Neural crest cell (in vitro differentiated cells): ENCODE data around the gene HNRNPA3. TPM values are rescaled to one million over a fixed set of nuclear protein-coding genes. Genes with fewer than 3 reads are reported as not detected.

Experiments used
- DNase-seq: peaks from one replicate; pipeline ENCODE4 v3.0.0; 2021; ENCODE audit warnings: low read depth, mixed read lengths, low spot score
- H3K27ac Mint-ChIP-seq: one replicate; pipeline ENCODE4 v1.8.0; 2021; ENCODE audit warnings: mild to moderate bottlenecking, mixed read lengths; ENCODE audit not compliant: unreplicated experiment
- H3K27me3 Mint-ChIP-seq: 2 replicates; pipeline ENCODE4 v1.8.0; 2021; ENCODE audit warnings: low read depth, mild to moderate bottlenecking, mixed read lengths
- H3K36me3 Mint-ChIP-seq: 2 replicates; pipeline ENCODE4 v1.8.0; 2021; ENCODE audit warnings: low read depth, mild to moderate bottlenecking, mixed read lengths
- H3K4me1 Mint-ChIP-seq: 2 replicates; pipeline ENCODE4 v1.8.0; 2021; ENCODE audit warnings: mixed read lengths
- H3K4me3 Mint-ChIP-seq: one replicate; pipeline ENCODE4 v1.8.0; 2021; ENCODE audit warnings: mild to moderate bottlenecking, mixed read lengths
- H3K9me3 Mint-ChIP-seq: 2 replicates; pipeline ENCODE4 v1.8.0; 2021; ENCODE audit warnings: mixed read lengths
- total RNA-seq: library from RNA; stranded (reverse); gene quantifications from 2 replicates; pipeline ENCODE4 v1.2.1, GENCODE V29; 2021
- TF ChIP-seq, protein P1 (sequence below): fragments of 200-600 bp; sonication (generic); conservative IDR thresholded peaks from 2 replicates; pipeline ENCODE4 v1.5.0; 2021; ENCODE audit warnings: antibody characterized with exemption, mild to moderate bottlenecking

The HNRNPA3 gene
- total RNA-seq, 1 donor from 2014 or later, result 397 TPM

DNA sequence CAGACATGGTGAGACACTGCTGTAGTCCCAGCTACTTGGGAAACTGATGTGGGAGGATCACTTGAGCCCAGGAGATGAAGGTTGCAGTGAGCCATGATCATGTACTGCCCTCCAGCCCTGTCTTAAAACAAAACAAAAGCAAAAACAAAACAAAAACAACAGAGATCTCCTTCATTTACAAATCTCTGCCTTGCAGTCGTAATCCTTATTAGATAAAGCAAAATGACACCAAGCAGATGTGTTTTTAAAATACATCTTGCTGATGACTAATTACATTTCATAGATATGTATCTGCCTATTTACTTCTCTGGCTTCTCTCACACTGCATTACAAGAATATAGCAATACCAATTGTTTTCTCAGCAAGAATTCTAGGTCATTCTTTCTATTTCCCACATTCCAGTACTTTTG is 29.1 kb downstream of the HNRNPA3 start:
- Mint-ChIP-seq H3K36me3 (no peaks in the 10 kb centered on the region), H3K27ac (no peak overlapping the region), H3K9me3 (no peaks in the 10 kb centered on the region), H3K27me3 (no peaks in the 10 kb centered on the region), H3K4me3 (no peak overlapping the region), H3K4me1 (peaks cover 49% of the 10 kb centered on the region)
- no peak for DNase-seq
- TF ChIP-seq, protein P1, sequence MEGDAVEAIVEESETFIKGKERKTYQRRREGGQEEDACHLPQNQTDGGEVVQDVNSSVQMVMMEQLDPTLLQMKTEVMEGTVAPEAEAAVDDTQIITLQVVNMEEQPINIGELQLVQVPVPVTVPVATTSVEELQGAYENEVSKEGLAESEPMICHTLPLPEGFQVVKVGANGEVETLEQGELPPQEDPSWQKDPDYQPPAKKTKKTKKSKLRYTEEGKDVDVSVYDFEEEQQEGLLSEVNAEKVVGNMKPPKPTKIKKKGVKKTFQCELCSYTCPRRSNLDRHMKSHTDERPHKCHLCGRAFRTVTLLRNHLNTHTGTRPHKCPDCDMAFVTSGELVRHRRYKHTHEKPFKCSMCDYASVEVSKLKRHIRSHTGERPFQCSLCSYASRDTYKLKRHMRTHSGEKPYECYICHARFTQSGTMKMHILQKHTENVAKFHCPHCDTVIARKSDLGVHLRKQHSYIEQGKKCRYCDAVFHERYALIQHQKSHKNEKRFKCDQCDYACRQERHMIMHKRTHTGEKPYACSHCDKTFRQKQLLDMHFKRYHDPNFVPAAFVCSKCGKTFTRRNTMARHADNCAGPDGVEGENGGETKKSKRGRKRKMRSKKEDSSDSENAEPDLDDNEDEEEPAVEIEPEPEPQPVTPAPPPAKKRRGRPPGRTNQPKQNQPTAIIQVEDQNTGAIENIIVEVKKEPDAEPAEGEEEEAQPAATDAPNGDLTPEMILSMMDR, result no peak

DNA sequence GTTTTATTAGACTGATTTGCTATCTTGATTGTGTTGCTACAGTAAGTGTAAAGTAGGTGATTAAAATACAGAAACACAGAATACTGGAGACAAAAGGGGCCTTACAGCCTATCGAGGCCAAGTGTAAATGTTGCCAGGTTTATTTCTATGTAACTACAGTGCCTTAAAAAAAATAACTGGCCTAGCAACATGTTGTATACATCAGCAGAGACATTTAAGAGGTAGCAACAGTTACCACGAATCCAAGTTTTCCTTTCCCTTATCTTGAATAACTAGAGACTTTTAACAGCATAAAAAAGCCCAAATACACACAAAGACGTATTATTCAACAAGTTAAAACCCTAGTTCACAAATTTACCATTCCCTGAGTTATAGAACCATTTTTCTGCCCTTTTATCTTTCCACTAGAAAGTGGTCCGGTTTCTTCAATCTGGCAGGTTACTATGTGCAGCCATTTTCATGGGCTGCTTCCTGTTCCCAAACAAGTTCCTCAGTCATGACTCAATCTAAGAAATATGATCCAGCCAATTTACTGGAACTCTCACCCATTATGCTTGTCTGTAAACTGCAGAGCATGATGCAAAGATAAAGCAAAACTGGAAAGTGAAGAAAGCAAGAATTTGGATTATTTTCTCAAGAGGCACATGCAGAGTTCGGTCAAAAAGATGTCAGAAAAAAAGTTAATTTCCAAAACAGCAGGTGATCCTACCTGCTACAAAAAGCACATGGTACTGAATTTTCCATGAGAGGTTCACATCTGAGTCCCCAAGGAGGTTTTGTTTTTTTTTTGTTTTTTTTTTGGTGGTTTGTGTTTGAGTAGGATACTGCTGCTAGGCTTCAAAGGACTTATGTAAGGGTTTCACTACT is 29.8 kb downstream of the HNRNPA3 start:
- Mint-ChIP-seq H3K27me3 (no peaks in the 10 kb centered on the region), H3K27ac (no peak overlapping the region), H3K9me3 (no peaks in the 10 kb centered on the region), H3K4me1 (peaks cover 49% of the 10 kb centered on the region), H3K4me3 (no peak overlapping the region), H3K36me3 (no peaks in the 10 kb centered on the region)
- no peak for DNase-seq
- TF ChIP-seq, protein P1, result no peak

DNA sequence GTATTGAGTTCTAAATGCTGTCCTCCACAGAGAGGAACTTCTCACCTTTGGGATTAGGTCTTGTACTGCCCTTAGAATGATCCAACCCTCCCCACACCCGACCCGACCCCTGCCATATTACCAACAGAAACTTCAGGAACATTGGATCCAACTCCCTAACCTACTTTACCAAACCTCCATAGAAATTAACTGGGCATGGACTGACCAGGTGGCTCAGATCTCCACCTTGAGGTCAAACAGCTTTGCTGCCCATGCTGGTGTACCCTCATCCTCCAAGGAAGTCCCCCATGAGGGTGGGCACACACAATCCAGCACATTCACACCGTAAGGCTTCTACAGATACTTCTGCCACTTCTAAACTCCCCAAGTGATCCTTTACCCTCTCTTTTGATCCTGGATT is 30.5 kb downstream of the HNRNPA3 start:
- H3K27ac Mint-ChIP-seq, result peak overlapping the region; percentile 75
- no peaks in the 10 kb centered on the region for H3K27me3 Mint-ChIP-seq
- TF ChIP-seq, protein P1, result no peak
- peaks cover 49% of the 10 kb centered on the region for H3K4me1 Mint-ChIP-seq
- H3K9me3 Mint-ChIP-seq, result no peaks in the 10 kb centered on the region
- no peak overlapping the region for H3K4me3 Mint-ChIP-seq
- no peak for DNase-seq
- H3K36me3 Mint-ChIP-seq, result no peaks in the 10 kb centered on the region

- no peak overlapping the region for H3K27ac Mint-ChIP-seq
- no peaks in the 10 kb centered on the region for H3K27me3 Mint-ChIP-seq
- no peaks in the 10 kb centered on the region for H3K36me3 Mint-ChIP-seq
- no peak for DNase-seq
- TF ChIP-seq, protein P1, result no peak
- peaks cover 49% of the 10 kb centered on the region for H3K4me1 Mint-ChIP-seq
- no peaks in the 10 kb centered on the region for H3K9me3 Mint-ChIP-seq
- H3K4me3 Mint-ChIP-seq, result no peak overlapping the region
Observed at GRCh38 chr2:177243476-177243875, 30.9 kb downstream of the HNRNPA3 start.

- TF ChIP-seq, protein P1, result no peak
- Mint-ChIP-seq H3K9me3 (no peaks in the 10 kb centered on the region), H3K4me1 (peaks cover 49% of the 10 kb centered on the region), H3K4me3 (no peak overlapping the region), H3K27ac (no peak overlapping the region), H3K27me3 (no peaks in the 10 kb centered on the region), H3K36me3 (peaks cover 2% of the 10 kb centered on the region)
- DNase-seq, result no peak
Observed at GRCh38 chr2:177244244-177244771, 31.7 kb downstream of the HNRNPA3 start.
